Prostate gland (tissue), 2 donors: ENCODE measurements around the gene KAZN. TPM values are rescaled to one million over a fixed set of nuclear protein-coding genes. Genes with fewer than 3 reads are reported as not detected.

Source experiments
- DNase-seq: peaks from one replicate; pipeline ENCODE4 v3.0.0-alpha.2; 2019; ENCODE audit warnings: low spot score
- H3K27ac ChIP-seq, 2 donors: fragments of 200-600 bp; sonication (generic); 2 replicates each; pipeline ENCODE4 v1.5.1; 2017 to 2019
- H3K27me3 ChIP-seq: fragments of 200-600 bp; sonication (generic); replicated peaks from 2 replicates; pipeline ENCODE4 v1.5.1; 2019; ENCODE audit not compliant: insufficient read depth
- H3K36me3 ChIP-seq, 2 donors: fragments of 200-600 bp; sonication (generic); 1 replicate in 1 of 2; 2 replicates in 1 of 2; pipeline versions ENCODE4 v1.5.1 to v1.8.1; 2017 to 2019
- H3K4me1 ChIP-seq: fragments of 200-600 bp; sonication (generic); replicated peaks from 2 replicates; pipeline ENCODE4 v1.5.1; 2019
- H3K4me3 ChIP-seq, 2 donors: fragments of 200-600 bp; sonication (generic); 2 replicates each; pipeline ENCODE4 v1.5.1; 2017 to 2019
- H3K9me3 ChIP-seq: fragments of 200-600 bp; sonication (generic); 2 replicates; pipeline ENCODE4 v1.5.1; 2017
- POLR2A ChIP-seq: fragments of 450-650 bp; IDR thresholded peaks from one replicate; pipeline ENCODE4 v1.6.1; 2016; ENCODE audit warnings: antibody characterized with exemption, mild to moderate bottlenecking
- POLR2AphosphoS5 ChIP-seq: sonication (generic); formaldehyde crosslinking; IDR thresholded peaks from one replicate; pipeline ENCODE4 v1.6.1; 2017; ENCODE audit warnings: antibody characterized with exemption
- WGBS: methylation state at CpG from one replicate; pipeline ENCODE4 v1.1.5; 2018; 5-methylcytosine and 5-hydroxymethylcytosine counted together
- intact Hi-C: fragments of 100-400 bp; cut with DNase I; formaldehyde crosslinking; loops from one replicate; pipeline ENCODE4 v1.14.2; 2022
- total RNA-seq, 2 donors: library from RNA; depleted of rRNA; stranded (reverse); fragments of >200 nt; gene quantifications; one replicate each; pipeline ENCODE4 v1.1.0, GENCODE V29; 2016
- TF ChIP-seq, protein P1 (sequence below), 4 experiments: fragments of 200-600 bp in 2 of 4; fragments of 450-650 bp in 2 of 4; sonication (generic) in 2 of 4; IDR thresholded peaks; 1 replicate in 3 of 4; 2 replicates in 1 of 4; pipeline ENCODE4 v1.5.1; 2016 to 2019; ENCODE audit warnings: antibody characterized with exemption in 4 of 4, mild to moderate bottlenecking in 2 of 4, moderate library complexity in 2 of 4

The KAZN gene
- total RNA-seq, 2 donors from 2014 or later: 8.3 to 12.7 TPM

DNA sequence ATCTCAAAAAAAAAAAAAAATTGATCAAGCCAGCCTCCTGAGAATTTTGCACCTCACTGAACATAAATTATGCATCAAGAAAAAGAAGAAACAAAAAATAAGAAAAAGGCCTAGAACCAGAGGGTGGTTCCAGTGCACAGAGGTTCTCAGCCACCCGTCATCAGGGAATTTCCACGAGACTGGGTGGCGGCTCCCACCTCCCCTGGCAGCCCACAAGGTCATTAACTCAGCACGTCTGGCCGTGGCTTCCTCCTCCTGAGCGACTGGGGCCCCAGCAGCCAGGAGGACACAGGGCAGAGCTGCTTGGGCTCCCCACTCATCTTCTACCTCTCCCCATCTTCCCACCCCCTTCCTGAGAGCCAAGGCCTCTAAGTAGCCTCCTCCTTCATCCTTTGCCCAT lies 539.3 kb downstream of the KAZN start:
- Histone ChIP-seq H3K9me3 (no peaks in the 10 kb centered on the region), H3K27ac (no peak overlapping the region), H3K36me3 (no peaks in the 10 kb centered on the region), H3K4me3 (no peak overlapping the region), H3K27me3 (no peaks in the 10 kb centered on the region), H3K4me1 (no peaks in the 10 kb centered on the region)
- 85% methylated on average over 6 of the region's 6 CpGs for WGBS
- TF ChIP-seq, protein P1, sequence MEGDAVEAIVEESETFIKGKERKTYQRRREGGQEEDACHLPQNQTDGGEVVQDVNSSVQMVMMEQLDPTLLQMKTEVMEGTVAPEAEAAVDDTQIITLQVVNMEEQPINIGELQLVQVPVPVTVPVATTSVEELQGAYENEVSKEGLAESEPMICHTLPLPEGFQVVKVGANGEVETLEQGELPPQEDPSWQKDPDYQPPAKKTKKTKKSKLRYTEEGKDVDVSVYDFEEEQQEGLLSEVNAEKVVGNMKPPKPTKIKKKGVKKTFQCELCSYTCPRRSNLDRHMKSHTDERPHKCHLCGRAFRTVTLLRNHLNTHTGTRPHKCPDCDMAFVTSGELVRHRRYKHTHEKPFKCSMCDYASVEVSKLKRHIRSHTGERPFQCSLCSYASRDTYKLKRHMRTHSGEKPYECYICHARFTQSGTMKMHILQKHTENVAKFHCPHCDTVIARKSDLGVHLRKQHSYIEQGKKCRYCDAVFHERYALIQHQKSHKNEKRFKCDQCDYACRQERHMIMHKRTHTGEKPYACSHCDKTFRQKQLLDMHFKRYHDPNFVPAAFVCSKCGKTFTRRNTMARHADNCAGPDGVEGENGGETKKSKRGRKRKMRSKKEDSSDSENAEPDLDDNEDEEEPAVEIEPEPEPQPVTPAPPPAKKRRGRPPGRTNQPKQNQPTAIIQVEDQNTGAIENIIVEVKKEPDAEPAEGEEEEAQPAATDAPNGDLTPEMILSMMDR (IDR thresholded peaks at IDR 0.05): no peak
- TF ChIP-seq POLR2A (no peak), POLR2AphosphoS5 (no peak)
- no peak for DNase-seq
- intact Hi-C loops: no loop called here

DNA sequence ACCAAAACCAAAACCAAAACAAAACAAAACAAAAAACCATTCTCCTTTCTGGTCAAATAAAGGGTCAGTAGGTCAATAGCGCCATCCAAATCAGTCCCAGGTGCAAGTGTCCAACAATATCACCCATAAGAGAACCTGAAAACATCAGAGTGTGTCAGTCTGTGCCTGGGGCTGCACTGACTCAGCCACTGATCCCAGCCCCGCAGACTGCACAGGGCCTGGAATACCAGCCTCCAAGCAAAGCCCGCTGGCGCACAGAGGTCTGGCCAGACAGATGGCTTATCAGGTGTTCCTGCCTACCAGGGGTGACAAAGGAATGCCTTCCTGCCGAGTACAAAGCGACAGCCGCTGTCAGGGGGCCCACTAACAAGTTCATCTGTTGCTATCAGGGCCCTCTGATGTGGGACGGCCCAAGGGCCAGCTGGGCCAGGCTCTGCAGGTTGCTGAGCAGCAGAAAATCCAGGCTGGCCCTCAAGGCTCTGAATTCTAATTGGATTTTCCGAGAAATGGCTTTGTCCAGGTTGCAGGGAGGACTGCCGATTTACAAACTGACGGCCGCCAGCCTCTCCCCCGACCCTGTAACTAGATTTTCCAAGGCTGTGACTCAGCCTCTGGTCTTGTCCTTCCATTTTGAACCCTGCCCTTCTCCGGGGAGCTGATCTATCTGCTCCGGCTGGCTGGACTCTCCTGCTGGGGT lies 541.3 kb downstream of the KAZN start:
- DNase-seq: no peak
- Histone ChIP-seq H3K4me1 (no peaks in the 10 kb centered on the region), H3K27me3 (no peaks in the 10 kb centered on the region), H3K9me3 (no peaks in the 10 kb centered on the region), H3K27ac (no peak overlapping the region), H3K36me3 (no peaks in the 10 kb centered on the region), H3K4me3 (no peak overlapping the region)
- 77% methylated on average over 15 of the region's 15 CpGs for WGBS
- intact Hi-C loops: no loop called here
- TF ChIP-seq POLR2AphosphoS5: no peak
- TF ChIP-seq POLR2A: no peak
- TF ChIP-seq, protein P1 (IDR thresholded peaks at IDR 0.05): no peak

DNA sequence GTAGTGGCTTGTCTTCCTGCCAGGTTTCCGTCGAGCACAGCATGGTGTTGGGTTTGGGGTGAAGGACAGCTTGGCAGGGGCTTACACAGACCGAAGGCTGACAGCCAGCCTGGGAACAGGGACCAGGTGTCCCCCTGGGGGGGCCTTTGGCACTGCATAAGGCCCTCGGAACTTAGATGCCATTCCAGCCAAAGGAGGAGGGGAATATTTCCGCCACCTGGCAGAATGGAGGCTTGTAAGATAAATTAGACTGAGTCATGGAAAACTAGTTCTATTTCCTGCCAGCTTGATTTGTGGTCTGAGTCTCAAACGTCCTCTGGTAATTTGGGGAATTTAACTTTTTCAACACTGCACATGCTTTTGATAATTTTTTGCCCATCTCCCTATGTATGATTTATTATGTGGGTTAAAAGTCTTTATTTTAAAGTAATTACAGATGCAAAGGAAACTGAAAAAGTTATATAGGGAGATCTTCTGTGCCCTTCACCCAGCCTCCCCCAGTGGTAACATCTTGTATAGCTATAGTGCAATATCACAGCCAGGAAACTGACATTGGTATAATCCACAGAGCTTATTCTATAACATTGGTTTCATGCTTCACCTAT lies 543.6 kb downstream of the KAZN start:
- Histone ChIP-seq H3K4me3 (no peak overlapping the region), H3K4me1 (no peaks in the 10 kb centered on the region), H3K36me3 (no peaks in the 10 kb centered on the region), H3K9me3 (no peaks in the 10 kb centered on the region), H3K27me3 (no peaks in the 10 kb centered on the region), H3K27ac (no peak overlapping the region)
- intact Hi-C loops: no loop called here
- 30% methylated on average over 6 of the region's 6 CpGs for WGBS
- TF ChIP-seq, protein P1 (IDR thresholded peaks at IDR 0.05): no peak
- TF ChIP-seq POLR2AphosphoS5: peak; percentile 51
- no peak for TF ChIP-seq POLR2A
- DNase-seq: peak; percentile 37

DNA sequence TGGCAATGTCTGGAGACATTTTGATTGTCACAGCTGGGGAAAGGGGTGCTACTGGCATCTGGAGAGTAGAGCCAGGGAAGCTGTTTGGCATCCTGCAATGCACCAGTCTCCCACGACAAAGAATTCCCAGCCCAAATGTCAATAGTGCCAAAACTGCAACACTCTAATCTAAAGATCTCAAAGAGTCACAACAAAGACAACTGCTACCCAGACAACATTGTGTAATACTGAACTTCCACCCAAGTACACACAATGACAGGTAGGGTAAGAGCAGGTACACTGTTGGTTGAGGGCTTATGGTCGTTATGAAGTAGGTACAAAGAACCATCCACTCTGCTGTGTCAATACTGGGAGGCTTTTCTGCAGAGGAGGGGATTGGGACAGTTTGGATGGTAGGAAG lies 546.8 kb downstream of the KAZN start:
- Histone ChIP-seq H3K27me3 (no peaks in the 10 kb centered on the region), H3K27ac (no peak overlapping the region), H3K4me3 (no peak overlapping the region), H3K4me1 (no peaks in the 10 kb centered on the region), H3K9me3 (no peaks in the 10 kb centered on the region), H3K36me3 (no peaks in the 10 kb centered on the region)
- 45% methylated on average over 2 of the region's 2 CpGs for WGBS
- intact Hi-C loops: no loop called here
- TF ChIP-seq, protein P1 (IDR thresholded peaks at IDR 0.05): no peak
- TF ChIP-seq POLR2AphosphoS5: no peak
- TF ChIP-seq POLR2A: no peak
- DNase-seq: no peak
